Loucy (cell line): ENCODE results near the gene WFDC10A.

Experiments used
- CTCF ChIP-seq: fragments of 200-600 bp; sonication (generic); conservative IDR thresholded peaks from 2 replicates; pipeline ENCODE4 v1.5.1; 2014; ENCODE audit warnings: mild to moderate bottlenecking, antibody characterized with exemption, low read length
- EZH2phosphoT487 ChIP-seq: fragments of 200-600 bp; IDR thresholded peaks from 2 replicates; pipeline ENCODE4 v1.6.1; 2018; ENCODE audit warnings: antibody characterized with exemption, mild to moderate bottlenecking, moderate library complexity, borderline replicate concordance

GRCh38 chr20:45670139-45670538, 40.6 kb downstream of the WFDC10A start, which contains the start of gene WFDC11:
- TF ChIP-seq CTCF (no peak), EZH2phosphoT487 (no peak)
